Measurements from ENCODE around the gene SNX10.

Gene SNX10

GRCh38 chr7:26340476-26341018, 48.9 kb downstream of the SNX10 start:
- DNase-seq (ENCODE audit: low read depth) = no peak
- peaks cover 21% of the 10 kb centered on the region for H3K4me1 ChIP-seq (ENCODE audit: control insufficient read depth, insufficient read depth, low read length)

GRCh38 chr7:26343320-26343832, 51.7 kb downstream of the SNX10 start:
- Histone ChIP-seq H3K36me3 (ENCODE audit: control insufficient read depth, insufficient read depth, low read length, severe bottlenecking) (no peaks in the 10 kb centered on the region), H3K9ac (ENCODE audit: low read length) (peak overlapping the region; percentile 32), H3K4me3 (ENCODE audit: low read length) (no peak overlapping the region), H3K4me1 (ENCODE audit: control insufficient read depth, insufficient read depth, low read length) (peaks cover 36% of the 10 kb centered on the region), H3K27me3 (replicated peaks; ENCODE audit: control insufficient read depth, insufficient read depth, low read length) (no peaks in the 10 kb centered on the region), H3K9me3 (ENCODE audit: control insufficient read depth, low read length) (no peaks in the 10 kb centered on the region)
- DNase-seq (ENCODE audit: low read depth) = no peak

More at GRCh38 chr7:26340476-26341018, 48.9 kb downstream of the SNX10 start:
- Histone ChIP-seq H3K27me3 (replicated peaks; ENCODE audit: control insufficient read depth, insufficient read depth, low read length) (no peaks in the 10 kb centered on the region), H3K36me3 (ENCODE audit: control insufficient read depth, insufficient read depth, low read length, severe bottlenecking) (no peaks in the 10 kb centered on the region), H3K9me3 (ENCODE audit: control insufficient read depth, low read length) (no peaks in the 10 kb centered on the region), H3K4me3 (ENCODE audit: low read length) (no peak overlapping the region), H3K9ac (ENCODE audit: low read length) (no peak overlapping the region)

GRCh38 chr7:26343837-26344236, 52.2 kb downstream of the SNX10 start:
- no peaks in the 10 kb centered on the region for H3K36me3 ChIP-seq (ENCODE audit: control insufficient read depth, insufficient read depth, low read length, severe bottlenecking)
- no peak overlapping the region for H3K4me3 ChIP-seq (ENCODE audit: low read length)
- H3K4me1 ChIP-seq (ENCODE audit: control insufficient read depth, insufficient read depth, low read length) = peaks cover 40% of the 10 kb centered on the region
- no peaks in the 10 kb centered on the region for H3K27me3 ChIP-seq (replicated peaks; ENCODE audit: control insufficient read depth, insufficient read depth, low read length)
- DNase-seq (ENCODE audit: low read depth) = no peak
- no peaks in the 10 kb centered on the region for H3K9me3 ChIP-seq (ENCODE audit: control insufficient read depth, low read length)
- peak overlapping the region; percentile 32 for H3K9ac ChIP-seq (ENCODE audit: low read length)

- H3K4me1 ChIP-seq (ENCODE audit: control insufficient read depth, insufficient read depth, low read length) = peaks cover 52% of the 10 kb centered on the region
- no peak overlapping the region for H3K9ac ChIP-seq (ENCODE audit: low read length)
- H3K36me3 ChIP-seq (ENCODE audit: control insufficient read depth, insufficient read depth, low read length, severe bottlenecking) = no peaks in the 10 kb centered on the region
- no peak overlapping the region for H3K4me3 ChIP-seq (ENCODE audit: low read length)
- no peak for DNase-seq (ENCODE audit: low read depth)
- H3K27me3 ChIP-seq (replicated peaks; ENCODE audit: control insufficient read depth, insufficient read depth, low read length) = no peaks in the 10 kb centered on the region
- H3K9me3 ChIP-seq (ENCODE audit: control insufficient read depth, low read length) = no peaks in the 10 kb centered on the region
These were observed 53.5 kb downstream of the SNX10 start for GRCh38 chr7:26345202-26345601.

- Histone ChIP-seq H3K27me3 (replicated peaks; ENCODE audit: control insufficient read depth, insufficient read depth, low read length) (no peaks in the 10 kb centered on the region), H3K9me3 (ENCODE audit: control insufficient read depth, low read length) (no peaks in the 10 kb centered on the region), H3K36me3 (ENCODE audit: control insufficient read depth, insufficient read depth, low read length, severe bottlenecking) (no peaks in the 10 kb centered on the region), H3K4me1 (ENCODE audit: control insufficient read depth, insufficient read depth, low read length) (peaks cover 52% of the 10 kb centered on the region), H3K9ac (ENCODE audit: low read length) (no peak overlapping the region), H3K4me3 (ENCODE audit: low read length) (no peak overlapping the region)
- no peak for DNase-seq (ENCODE audit: low read depth)
These were observed 54.2 kb downstream of the SNX10 start for GRCh38 chr7:26345837-26346236.

- H3K9ac ChIP-seq (ENCODE audit: low read length) = no peak overlapping the region
- H3K9me3 ChIP-seq (ENCODE audit: control insufficient read depth, low read length) = no peaks in the 10 kb centered on the region
- H3K4me3 ChIP-seq (ENCODE audit: low read length) = no peak overlapping the region
- H3K36me3 ChIP-seq (ENCODE audit: control insufficient read depth, insufficient read depth, low read length, severe bottlenecking) = no peaks in the 10 kb centered on the region
- H3K27me3 ChIP-seq (replicated peaks; ENCODE audit: control insufficient read depth, insufficient read depth, low read length) = no peaks in the 10 kb centered on the region
- DNase-seq (ENCODE audit: low read depth) = no peak
- peaks cover 52% of the 10 kb centered on the region for H3K4me1 ChIP-seq (ENCODE audit: control insufficient read depth, insufficient read depth, low read length)
These were observed 55.0 kb downstream of the SNX10 start for GRCh38 chr7:26346611-26347203.

GRCh38 chr7:26348234-26348851, 56.7 kb downstream of the SNX10 start:
- H3K4me3 ChIP-seq (ENCODE audit: low read length) = no peak overlapping the region
- no peaks in the 10 kb centered on the region for H3K36me3 ChIP-seq (ENCODE audit: control insufficient read depth, insufficient read depth, low read length, severe bottlenecking)
- H3K9ac ChIP-seq (ENCODE audit: low read length) = no peak overlapping the region
- H3K4me1 ChIP-seq (ENCODE audit: control insufficient read depth, insufficient read depth, low read length) = peaks cover 48% of the 10 kb centered on the region
- no peak for DNase-seq (ENCODE audit: low read depth)
- H3K27me3 ChIP-seq (replicated peaks; ENCODE audit: control insufficient read depth, insufficient read depth, low read length) = no peaks in the 10 kb centered on the region
- no peaks in the 10 kb centered on the region for H3K9me3 ChIP-seq (ENCODE audit: control insufficient read depth, low read length)

GRCh38 chr7:26349005-26349915, 57.6 kb downstream of the SNX10 start:
- no peaks in the 10 kb centered on the region for H3K36me3 ChIP-seq (ENCODE audit: control insufficient read depth, insufficient read depth, low read length, severe bottlenecking)

GRCh38 chr7:26351171-26351570, 59.5 kb downstream of the SNX10 start:
- DNase-seq (ENCODE audit: low read depth) = no peak
- H3K27me3 ChIP-seq (replicated peaks; ENCODE audit: control insufficient read depth, insufficient read depth, low read length) = no peaks in the 10 kb centered on the region
- peaks cover 32% of the 10 kb centered on the region for H3K4me1 ChIP-seq (ENCODE audit: control insufficient read depth, insufficient read depth, low read length)
- H3K36me3 ChIP-seq (ENCODE audit: control insufficient read depth, insufficient read depth, low read length, severe bottlenecking) = no peaks in the 10 kb centered on the region
- no peak overlapping the region for H3K4me3 ChIP-seq (ENCODE audit: low read length)
- no peaks in the 10 kb centered on the region for H3K9me3 ChIP-seq (ENCODE audit: control insufficient read depth, low read length)
- no peak overlapping the region for H3K9ac ChIP-seq (ENCODE audit: low read length)

More at GRCh38 chr7:26349005-26349915, 57.6 kb downstream of the SNX10 start:
- Histone ChIP-seq H3K4me1 (ENCODE audit: control insufficient read depth, insufficient read depth, low read length) (peaks cover 39% of the 10 kb centered on the region), H3K9me3 (ENCODE audit: control insufficient read depth, low read length) (no peaks in the 10 kb centered on the region), H3K9ac (ENCODE audit: low read length) (no peak overlapping the region), H3K27me3 (replicated peaks; ENCODE audit: control insufficient read depth, insufficient read depth, low read length) (no peaks in the 10 kb centered on the region), H3K4me3 (ENCODE audit: low read length) (no peak overlapping the region)
- no peak for DNase-seq (ENCODE audit: low read depth)

GRCh38 chr7:26356229-26356628, 64.6 kb downstream of the SNX10 start:
- Histone ChIP-seq H3K4me3 (ENCODE audit: low read length) (no peak overlapping the region), H3K9ac (ENCODE audit: low read length) (no peak overlapping the region), H3K27me3 (replicated peaks; ENCODE audit: control insufficient read depth, insufficient read depth, low read length) (no peaks in the 10 kb centered on the region), H3K36me3 (ENCODE audit: control insufficient read depth, insufficient read depth, low read length, severe bottlenecking) (no peaks in the 10 kb centered on the region), H3K4me1 (ENCODE audit: control insufficient read depth, insufficient read depth, low read length) (no peaks in the 10 kb centered on the region), H3K9me3 (ENCODE audit: control insufficient read depth, low read length) (no peaks in the 10 kb centered on the region)
- no peak for DNase-seq (ENCODE audit: low read depth)

Data from adipocyte (in vitro differentiated cells).